HG03571 (cell line): Measurements from ENCODE around the gene TTLL11.
"Not testable (repeated sequence)": the region's sequence is repeated elsewhere in the genome, so short reads cannot be mapped to it uniquely, and the experiment has no call there.

Source experiments
- ATAC-seq: cut with Tn5 transposase; IDR thresholded peaks from one replicate; pipeline ENCODE4 v1.9.1; 2021; ENCODE audit not compliant: unreplicated experiment

Gene TTLL11

DNA sequence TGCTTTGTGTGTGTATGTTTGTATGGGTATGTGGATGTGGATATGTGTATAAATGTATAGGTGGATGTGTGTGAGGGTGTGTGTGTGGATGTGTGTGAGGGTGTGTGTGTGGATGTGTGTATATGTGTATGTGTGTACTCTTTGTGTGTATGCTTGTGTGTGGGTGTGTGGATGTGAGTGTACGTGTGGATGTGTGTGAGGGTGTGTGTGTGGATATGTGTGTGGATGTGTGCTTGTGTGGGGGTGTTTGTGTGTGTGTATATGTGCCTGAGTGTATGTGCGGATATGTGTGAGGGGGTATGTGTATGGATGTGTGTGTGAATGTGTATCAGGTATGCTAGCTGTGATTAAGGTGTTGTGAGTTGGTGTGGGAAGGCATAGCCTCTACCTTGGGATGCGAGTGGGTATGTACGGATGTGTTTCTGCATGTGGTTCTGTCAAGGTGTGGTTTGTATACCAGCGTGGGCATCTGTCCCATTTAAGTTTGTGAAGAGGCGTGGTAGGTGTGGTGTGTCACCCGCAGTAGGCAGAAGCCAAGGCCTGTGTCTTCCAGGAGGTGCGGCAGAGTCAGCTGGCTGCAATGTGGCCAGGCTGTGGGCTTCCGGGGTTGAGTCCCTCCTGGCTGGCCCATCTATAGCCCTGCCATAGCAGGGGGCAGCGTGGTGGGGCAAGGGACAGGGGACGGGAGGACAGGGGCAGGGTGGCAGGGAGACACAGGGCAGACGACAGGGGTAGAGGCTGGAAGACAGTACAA is 285.9 kb downstream of the TTLL11 start:
- ATAC-seq: no peak

- no peak for ATAC-seq
Observed at GRCh38 chr9:121802753-121803152, 290.4 kb downstream of the TTLL11 start.

DNA sequence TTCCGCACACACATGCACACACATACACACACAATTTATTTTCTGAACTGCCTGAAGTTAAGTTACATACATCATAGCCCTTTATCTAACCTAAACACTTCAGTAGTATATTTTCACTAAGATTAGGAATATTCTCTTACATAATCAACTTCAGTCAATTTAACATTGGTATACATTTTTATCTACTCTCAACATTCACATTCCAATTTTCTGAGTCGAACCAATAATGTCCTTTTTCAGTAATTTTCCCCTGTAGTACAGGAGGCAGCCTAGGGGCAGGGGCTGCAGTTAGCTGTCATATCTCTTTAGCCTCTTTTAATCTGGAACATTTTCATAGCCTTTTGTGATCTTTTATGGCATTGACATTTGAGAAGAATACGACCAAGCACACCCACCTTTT is 291.5 kb downstream of the TTLL11 start:
- ATAC-seq: no peak

DNA sequence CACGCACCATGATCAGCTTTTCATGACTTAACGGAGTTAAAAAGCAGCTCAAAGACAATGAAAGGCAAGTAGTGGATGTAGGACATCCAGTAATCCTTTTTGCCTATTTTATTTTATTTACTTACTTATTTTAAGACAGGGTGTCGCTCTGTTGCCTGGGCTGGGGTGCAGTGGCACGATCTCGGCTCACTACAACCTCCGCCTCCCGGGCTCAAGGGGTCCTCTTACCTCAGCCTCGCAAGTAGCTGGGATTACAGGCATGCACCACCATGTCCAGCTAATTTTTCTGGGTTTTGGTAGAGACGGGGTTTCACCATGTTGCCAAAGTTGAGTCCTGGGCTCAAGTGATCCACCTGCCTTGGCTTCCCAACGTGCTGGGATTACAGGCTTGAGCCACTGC is 292.7 kb downstream of the TTLL11 start:
- no peak for ATAC-seq

GRCh38 chr9:121798941-121799340 is 294.2 kb downstream of the TTLL11 start:
- ATAC-seq: no peak

DNA sequence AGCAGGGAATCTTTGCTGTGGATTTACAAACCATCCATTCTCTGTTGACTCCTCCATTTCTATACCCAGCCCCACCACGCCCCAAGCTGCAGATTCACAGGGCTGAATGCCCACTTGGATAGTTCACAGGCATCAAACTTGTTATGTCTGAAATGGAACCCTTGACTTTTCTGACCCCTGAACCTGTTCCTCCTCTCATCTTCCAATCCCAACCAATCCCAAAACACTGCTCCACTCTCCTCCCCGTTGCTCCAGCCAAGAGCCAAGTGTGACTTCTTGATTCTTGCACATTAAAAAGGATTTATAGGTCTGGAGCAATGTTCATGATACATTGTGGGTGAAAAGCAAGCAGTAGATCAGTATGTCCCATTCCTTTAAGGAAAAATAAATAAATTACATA is 296.0 kb downstream of the TTLL11 start:
- no peak for ATAC-seq

DNA sequence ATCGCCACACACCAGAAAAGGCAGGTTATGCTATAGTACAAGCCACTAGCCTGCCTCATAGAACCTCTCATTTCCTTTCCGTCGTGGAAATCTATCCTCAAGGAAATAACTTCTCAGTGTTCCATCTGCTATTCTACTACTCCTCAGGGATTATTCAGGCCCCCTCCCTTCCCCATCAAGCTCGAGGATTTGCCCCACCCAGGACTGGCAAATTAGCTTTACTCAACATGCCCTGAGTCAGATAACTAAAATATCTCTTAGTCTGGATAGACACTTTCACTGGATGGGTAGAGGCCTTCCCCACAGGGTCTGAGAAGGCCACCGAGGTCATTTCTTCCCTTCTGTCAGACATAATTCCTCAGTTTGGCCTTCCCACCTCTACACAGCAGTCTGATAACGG is 298.8 kb downstream of the TTLL11 start:
- ATAC-seq: not testable (repeated sequence)

DNA sequence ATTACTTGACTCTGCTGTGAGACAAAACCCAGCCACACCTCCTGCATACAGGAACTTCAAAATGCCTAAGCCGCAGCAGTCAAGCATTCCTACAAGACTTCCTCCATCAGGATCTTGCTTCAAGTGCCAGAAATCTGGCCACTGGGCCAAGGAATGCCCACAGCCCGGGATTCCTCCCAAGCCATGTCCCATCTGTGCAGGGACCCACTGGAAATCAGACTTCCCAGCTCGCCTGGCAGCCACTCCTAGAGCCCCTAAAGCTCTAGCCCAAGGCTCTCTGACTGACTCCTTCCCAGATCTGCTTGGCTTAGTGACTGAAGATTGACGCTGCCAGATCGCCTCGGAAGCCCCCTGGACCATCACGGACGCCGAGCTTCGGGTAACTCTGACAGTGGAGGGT is 300.6 kb downstream of the TTLL11 start:
- not testable (repeated sequence) for ATAC-seq

- ATAC-seq: no peak
Observed at GRCh38 chr9:121790841-121791240, 302.3 kb downstream of the TTLL11 start.

DNA sequence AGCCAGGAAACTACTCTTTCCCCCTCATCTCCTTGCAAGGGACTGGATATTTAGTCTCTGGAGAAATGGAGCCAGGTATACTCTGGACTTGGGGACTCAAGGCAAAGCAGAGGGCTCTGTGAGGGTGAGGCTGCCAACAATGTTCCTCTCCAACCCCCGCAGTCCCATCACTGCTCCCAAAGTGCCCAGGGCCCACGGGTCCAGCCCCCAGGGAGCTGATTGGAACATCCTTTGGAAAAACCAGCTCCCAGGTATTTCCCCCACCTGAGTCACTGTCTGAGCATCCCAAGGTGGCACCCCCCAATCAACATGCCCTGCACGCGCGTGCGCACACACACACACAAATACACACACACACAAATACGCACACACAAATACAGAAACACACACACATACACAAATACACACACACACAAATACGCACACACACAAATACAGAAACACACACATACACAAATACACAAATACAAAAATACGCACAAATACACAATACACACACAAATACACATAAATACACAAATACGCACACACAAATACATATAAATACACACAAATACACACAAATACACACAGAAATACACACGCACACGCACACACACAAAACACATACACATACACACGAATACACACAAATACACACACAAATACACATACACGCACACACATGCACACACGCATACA is 304.3 kb downstream of the TTLL11 start:
- no peak for ATAC-seq

GRCh38 chr9:121786998-121787422 is 306.1 kb downstream of the TTLL11 start:
- ATAC-seq: no peak

DNA sequence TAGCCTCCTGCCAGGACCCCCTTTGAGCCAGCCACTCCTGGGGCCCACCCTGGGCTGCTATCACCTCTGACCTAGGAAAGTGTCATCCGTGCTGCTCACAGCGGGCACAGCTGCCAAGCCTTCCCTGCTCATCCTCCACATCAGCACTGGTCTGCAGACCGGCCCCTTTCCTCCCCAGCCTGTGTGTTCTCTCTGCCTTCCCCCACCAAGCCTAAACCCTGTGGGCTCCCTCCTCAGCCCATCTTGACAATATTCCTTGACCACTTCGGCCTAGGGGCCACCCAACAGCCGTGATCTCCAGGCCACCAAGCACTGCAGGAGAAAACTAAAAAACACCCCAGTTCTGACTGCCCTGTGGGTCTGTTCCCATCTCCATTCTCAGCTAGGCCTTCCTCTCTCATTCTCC is 306.6 kb downstream of the TTLL11 start:
- ATAC-seq: no peak

DNA sequence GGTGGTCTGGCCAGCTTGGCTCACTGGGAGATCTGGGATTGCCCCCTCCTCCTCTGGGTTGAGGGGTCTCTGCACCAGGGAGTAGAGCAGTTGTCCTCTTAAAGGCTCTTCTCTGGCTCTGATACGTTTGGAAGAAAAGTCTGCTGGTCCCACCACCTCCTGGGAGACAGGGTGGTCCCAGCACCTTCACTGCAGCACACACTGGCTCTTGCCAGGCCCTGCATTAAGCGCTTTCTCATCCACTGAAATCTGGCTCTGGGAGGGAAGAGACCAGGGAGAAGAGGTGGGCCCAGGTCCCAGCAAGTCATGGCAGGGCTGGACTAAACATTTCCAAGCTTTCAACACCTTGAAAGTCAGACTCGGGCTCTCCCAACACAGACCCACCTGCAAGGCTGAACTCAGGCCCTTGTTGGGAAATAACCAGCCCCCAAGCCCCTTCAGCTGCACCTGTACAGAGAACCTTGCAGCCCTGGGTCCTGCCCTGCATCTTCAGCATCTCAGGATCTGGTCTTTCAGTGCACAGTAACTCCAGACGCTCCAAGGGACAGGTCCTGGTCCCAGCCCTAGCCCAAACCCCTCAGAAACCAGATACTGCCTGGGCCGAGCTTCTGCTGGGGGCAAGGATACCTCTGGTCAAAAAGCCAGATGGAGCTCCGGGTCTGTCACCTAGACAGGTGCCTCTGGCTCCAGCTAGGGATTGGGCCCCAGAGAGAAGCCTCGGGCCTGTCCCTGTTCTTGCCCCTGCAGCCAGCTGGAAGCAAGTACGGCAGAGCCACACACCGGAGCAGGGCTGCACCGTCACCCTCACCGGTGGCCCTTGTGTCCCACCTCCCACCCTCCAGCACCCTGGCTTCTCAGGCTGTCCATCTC is 307.2 kb downstream of the TTLL11 start:
- ATAC-seq: no peak

DNA sequence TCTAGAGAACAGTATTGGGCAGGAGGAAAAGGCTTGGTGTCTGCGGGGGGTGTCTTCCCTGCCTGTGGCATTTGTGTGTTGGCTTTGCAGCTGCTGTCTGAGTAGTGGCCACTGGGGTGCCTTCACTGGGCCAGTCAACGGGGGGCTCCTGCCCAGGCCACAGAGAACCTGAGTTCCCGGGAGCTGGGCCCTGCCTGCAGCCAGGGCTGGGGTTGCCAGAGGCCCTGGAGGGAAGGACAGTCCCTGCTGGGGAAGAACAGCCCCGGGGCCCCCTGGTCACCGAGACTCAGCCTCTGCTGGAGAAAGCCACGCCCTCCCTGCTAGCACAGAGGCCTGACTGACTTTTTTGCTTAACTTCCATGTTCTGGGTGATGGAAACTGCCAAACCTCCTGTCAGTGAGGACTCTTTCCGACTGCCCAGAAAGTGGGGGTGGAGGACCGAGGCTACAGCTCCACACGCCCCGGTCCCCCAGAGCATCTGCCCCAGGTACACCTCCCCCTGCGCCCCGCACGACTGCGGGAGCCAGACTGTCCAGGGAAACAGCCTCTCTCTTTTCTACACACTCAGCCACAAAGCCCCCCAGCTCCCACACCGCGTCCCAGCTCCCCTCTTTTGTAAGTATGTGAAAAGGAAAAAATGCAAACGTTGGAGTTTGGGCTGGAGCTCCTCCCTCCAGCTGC is 308.2 kb downstream of the TTLL11 start:
- ATAC-seq: no peak

- ATAC-seq: no peak
Observed at GRCh38 chr9:121783521-121784507, 309.3 kb downstream of the TTLL11 start.

- ATAC-seq: no peak
Observed at GRCh38 chr9:121783111-121783510, 310.0 kb downstream of the TTLL11 start.

DNA sequence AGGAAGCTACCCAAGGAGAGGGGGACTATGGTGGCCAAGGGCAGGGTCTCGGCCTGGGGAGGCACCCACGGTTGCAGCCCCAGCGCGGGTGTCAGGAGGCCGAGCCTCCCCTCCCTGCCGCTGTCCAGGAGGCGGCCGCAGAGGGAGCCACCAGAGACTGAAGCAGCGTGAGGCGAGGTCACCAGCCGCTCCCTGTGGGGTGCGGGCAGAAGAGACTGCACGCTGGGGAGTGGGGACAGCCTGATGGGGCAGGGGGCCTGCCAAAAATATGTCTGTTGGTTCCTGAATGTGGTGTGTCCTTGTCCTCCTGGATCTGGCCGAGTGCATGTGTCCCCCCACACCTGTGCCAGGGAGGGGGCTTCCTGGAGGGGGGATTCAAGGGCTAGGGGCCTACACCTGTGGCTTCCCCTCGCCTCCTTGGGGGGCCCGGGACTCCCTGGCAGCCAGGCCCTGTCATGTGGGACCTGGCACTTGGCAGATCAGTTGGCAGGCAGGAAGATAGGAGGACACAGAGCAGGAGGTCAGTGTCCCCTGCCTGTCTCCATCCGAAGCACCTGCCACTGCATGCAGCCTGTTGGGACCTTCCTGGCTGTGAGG is 310.5 kb downstream of the TTLL11 start:
- no peak for ATAC-seq

- ATAC-seq: no peak
Observed at GRCh38 chr9:121781701-121782464, 311.2 kb downstream of the TTLL11 start.

DNA sequence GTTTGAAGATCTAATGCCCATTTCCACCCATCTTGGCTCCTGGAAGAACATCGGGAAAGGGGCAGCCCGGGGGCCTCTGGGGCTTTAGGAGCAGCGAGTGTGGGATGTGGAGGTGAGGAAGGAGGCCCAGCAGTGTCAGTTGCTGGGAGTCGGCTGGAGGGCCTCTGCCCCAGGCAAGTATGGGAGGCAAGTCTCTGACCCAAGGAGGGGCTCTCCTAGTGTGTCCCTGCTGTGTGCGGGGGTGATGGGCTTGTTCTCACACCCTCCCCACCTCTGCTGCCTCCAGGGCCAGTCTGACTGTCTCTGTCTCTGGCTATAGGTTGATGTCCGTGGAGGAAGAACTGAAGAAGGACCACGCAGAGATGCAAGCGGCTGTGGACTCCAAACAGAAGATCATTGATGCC is 312.0 kb downstream of the TTLL11 start:
- no peak for ATAC-seq
